ENCODE measurements around the gene ACOXL. TPM values are rescaled to one million over a fixed set of nuclear protein-coding genes. Genes with fewer than 3 reads are reported as not detected.

Gene ACOXL
- total and polyA plus RNA-seq, 9 of the 15 experiments (the other 6 are each of a cell fraction or from before 2014, with no cell fraction given): 0.31 to 0.56 TPM; not detected in 7

- TF ChIP-seq ZNF609 (CRISPR knock-in tag; IDR thresholded peaks at IDR 0.05; ENCODE audit: borderline replicate concordance) (no peak), ELF4 (CRISPR knock-in tag; IDR thresholded peaks at IDR 0.05) (no peak), HDAC3 (IDR thresholded peaks at IDR 0.05; ENCODE audit: borderline replicate concordance, partially characterized antibody) (no peak), PATZ1 (CRISPR knock-in tag; IDR thresholded peaks at IDR 0.05; ENCODE audit: borderline replicate concordance) (no peak), PTRF (tag; IDR thresholded peaks at IDR 0.05) (no peak), CBFA2T2 (conservative IDR thresholded peaks at IDR 0.05) (no peak), ZNF431 (CRISPR knock-in tag; IDR thresholded peaks at IDR 0.05) (no peak), ERF (CRISPR knock-in tag; IDR thresholded peaks at IDR 0.05) (no peak), ZNF436 (CRISPR knock-in tag; IDR thresholded peaks at IDR 0.05) (no peak), ZNF318 (IDR thresholded peaks at IDR 0.05; ENCODE audit: borderline replicate concordance in 1 of 2, low read depth in 1 of 2) (no peak), ZNF140 (CRISPR knock-in tag; IDR thresholded peaks at IDR 0.05) (no peak)
Observed at GRCh38 chr2:110881908-110882307, 149.5 kb downstream of the ACOXL start (continued).

All from K562 (cell line).